ENCODE data around the gene LRP8. TPM values are rescaled to one million over a fixed set of nuclear protein-coding genes. Genes with fewer than 3 reads are reported as not detected.

The LRP8 gene
- total and polyA plus RNA-seq, 2 experiments from 2014 or later: 27.8 to 71.1 TPM

Other genes with a start within 250 kb of the LRP8 start
- gene SLC1A7, start 185.4 kb downstream of the LRP8 start, total RNA-seq (2014; rRNA removed; shearing (Covaris generic)): not detected in 2 replicates
- not detected in 2 replicates for gene SLC1A7, start 185.4 kb downstream of the LRP8 start, polyA plus RNA-seq (2016; fragmentation: Nextera tagmentation; extraction: Ambion mirVana)
- 30.6 and 30.9 TPM in 2 replicates for gene CPT2, start 131.2 kb downstream of the LRP8 start, total RNA-seq (2014; rRNA removed; shearing (Covaris generic))
- gene CPT2, start 131.2 kb downstream of the LRP8 start, polyA plus RNA-seq (2016; fragmentation: Nextera tagmentation; extraction: Ambion mirVana): 9.6 and 11.2 TPM in 2 replicates
- 39.5 and 59.8 TPM in 2 replicates for gene CZIB, start 107.4 kb downstream of the LRP8 start, total RNA-seq (2014; rRNA removed; shearing (Covaris generic))
- 74.7 and 84.1 TPM in 2 replicates for gene CZIB, start 107.4 kb downstream of the LRP8 start, polyA plus RNA-seq (2016; fragmentation: Nextera tagmentation; extraction: Ambion mirVana)
- 79.3 and 110 TPM in 2 replicates for gene MAGOH, start 89.6 kb downstream of the LRP8 start, total RNA-seq (2014; rRNA removed; shearing (Covaris generic))
- 181 and 185 TPM in 2 replicates for gene MAGOH, start 89.6 kb downstream of the LRP8 start, polyA plus RNA-seq (2016; fragmentation: Nextera tagmentation; extraction: Ambion mirVana)
- 1.2 TPM in 1 of 2 replicates, not detected in the other for gene DMRTB1, start 131.3 kb upstream of the LRP8 start, total RNA-seq (2014; rRNA removed; shearing (Covaris generic))
- gene DMRTB1, start 131.3 kb upstream of the LRP8 start, polyA plus RNA-seq (2016; fragmentation: Nextera tagmentation; extraction: Ambion mirVana): 0.27 and 0.49 TPM in 2 replicates